Lung microvascular endothelial cell (primary cell): Measurements from ENCODE around the gene CUBN. TPM values are rescaled to one million over a fixed set of nuclear protein-coding genes. Genes with fewer than 3 reads are reported as not detected.
A peak's percentile ranks its signal among the peaks of the same experiment; 100 is the strongest.

ENCODE experiments used
- DNase-seq, 2 donors: peaks; one replicate each; pipeline versions ENCODE4 v3.0.0 to v3.0.0-alpha.2; 2010; ENCODE audit warnings: low read depth in 2 of 2
- total RNA-seq: library from RNA; depleted of rRNA; stranded (reverse); fragments of >200 nt; gene quantifications from 2 replicates; pipeline ENCODE4 v1.2.1, GENCODE V29; 2014

Gene CUBN
- total RNA-seq, 1 donor from 2014 or later = 4.2 TPM

GRCh38 chr10:17109046-17109445 lies 20.6 kb downstream of the CUBN start:
- DNase-seq = no peak

- DNase-seq = no peak
Observed at GRCh38 chr10:17106991-17107390, 22.6 kb downstream of the CUBN start.

DNA sequence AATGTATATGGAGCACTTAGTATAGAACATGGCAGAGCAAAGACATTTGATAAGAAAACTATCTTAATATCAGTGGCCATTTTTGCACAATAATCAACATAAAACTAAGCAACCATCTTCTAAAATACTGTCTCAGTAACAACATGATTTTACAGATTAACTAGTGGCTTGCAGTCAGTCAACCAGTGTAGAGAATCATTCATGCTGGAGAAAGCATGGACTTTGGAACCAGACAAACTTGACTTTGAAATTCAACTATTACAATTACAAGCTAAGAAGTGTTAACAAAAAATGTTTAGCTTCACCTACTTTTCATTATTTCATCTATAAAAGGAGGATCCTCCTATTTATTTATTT lies 27.7 kb downstream of the CUBN start:
- peak in 1 of 2 donors; percentile 19 for DNase-seq

GRCh38 chr10:17101257-17101909 lies 28.2 kb downstream of the CUBN start:
- peak; percentile 67 to 85 for DNase-seq

DNA sequence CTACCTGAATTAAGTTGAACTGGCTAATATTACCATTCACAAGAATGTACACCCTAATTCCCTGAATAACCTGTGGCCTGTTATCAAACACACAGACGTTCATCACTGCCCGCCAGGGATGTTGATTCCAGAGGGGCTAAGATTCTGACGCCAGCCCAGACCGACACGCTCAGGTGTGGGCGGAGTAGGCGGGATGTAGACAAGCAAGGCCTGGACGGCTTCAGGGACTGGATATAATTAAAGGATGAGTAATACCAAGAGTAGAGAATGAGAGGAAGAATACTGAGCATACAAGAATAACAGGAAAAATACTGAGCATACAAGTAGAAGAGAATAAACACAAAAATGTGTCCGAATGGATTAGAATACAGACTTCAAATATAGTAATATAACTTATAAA lies 29.0 kb downstream of the CUBN start:
- DNase-seq = peak; percentile 34 to 64

GRCh38 chr10:17098012-17098411 lies 31.6 kb downstream of the CUBN start:
- no peak for DNase-seq

DNA sequence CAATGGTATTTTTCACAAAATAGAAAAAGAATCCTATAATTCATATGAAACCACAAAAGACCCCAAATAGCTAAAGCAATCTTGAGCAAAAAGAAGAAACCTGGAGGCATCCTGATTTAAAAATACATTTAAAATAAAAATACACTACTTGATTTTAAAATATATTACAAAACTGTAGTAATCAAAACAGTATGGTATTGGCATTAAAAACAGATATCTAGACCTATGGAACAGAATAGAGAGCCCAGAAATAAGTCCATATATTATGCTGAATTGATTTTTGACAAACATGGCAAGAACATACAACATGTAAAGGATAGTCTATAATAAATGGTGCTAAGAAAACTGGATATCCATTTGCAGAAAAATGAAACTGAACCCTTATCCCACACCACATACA lies 34.8 kb downstream of the CUBN start:
- DNase-seq = no peak

DNA sequence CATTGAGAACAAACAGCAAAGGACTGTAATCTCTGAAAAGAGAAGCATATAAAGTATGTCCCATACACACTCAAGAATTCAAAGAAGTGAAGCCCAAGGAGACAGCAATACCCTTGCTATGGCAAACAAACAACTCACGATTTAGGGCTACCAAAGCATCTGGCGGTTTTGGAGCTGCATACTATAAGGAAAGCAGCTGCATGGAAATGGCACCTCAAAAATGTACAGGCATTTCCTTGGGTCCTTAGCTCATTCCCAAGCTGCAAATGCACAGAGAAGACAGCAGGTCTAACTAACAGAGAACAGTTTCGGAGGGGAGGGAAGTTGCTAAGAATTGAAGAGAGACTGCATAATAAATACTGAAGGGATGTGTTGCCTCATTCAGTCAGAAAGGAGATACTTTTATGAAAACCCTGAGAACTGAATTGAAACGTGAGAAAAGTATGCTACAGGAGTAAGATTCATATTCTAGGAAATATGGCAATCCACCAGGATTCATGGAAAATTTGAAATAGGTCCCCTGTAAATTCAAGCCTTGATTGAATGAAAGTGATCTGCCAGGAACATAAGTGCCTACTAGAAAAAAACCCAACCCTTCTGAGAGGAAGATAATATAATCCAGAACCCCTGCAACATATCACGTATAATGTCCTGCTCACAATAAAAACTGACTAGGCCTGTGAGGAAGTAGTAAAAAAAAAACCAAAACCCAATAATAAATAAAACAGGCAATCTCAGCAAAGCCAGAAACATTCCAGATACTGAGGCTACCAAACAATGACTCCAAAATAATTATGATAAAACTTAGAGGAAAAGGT lies 36.4 kb downstream of the CUBN start:
- DNase-seq = no peak

DNA sequence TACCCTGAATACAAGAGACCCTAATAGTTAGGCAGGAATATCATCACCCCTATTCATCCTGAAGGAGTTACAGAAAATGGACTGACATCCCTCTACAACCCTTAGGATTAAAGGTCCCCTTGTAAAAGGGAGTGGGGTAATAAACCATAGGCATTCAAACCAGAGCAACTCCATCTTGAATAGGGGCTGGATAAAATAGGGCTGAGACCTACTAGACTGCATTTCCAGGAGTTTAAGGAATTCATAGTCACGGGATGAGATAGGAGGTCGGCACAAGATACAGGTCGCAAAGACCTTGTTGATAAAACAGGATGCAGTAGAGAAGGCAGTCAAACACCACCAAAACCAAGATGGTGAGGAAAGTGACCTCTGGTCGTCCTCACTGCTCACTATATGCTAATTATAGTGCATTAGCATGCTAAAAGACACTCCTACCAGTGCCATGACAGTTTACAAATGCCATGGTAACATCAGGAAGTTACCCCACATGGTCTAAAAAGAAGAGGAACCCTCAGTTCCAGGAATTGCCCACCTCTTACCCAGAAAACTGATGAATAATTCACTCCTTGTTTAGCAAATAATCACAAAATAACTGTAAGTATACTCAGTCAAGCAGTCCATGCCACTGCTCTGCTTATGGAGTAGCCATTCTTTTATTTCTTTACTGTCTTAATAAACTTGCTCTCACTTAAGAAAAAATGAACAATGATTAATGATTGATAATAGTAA lies 37.2 kb downstream of the CUBN start:
- DNase-seq = no peak

DNA sequence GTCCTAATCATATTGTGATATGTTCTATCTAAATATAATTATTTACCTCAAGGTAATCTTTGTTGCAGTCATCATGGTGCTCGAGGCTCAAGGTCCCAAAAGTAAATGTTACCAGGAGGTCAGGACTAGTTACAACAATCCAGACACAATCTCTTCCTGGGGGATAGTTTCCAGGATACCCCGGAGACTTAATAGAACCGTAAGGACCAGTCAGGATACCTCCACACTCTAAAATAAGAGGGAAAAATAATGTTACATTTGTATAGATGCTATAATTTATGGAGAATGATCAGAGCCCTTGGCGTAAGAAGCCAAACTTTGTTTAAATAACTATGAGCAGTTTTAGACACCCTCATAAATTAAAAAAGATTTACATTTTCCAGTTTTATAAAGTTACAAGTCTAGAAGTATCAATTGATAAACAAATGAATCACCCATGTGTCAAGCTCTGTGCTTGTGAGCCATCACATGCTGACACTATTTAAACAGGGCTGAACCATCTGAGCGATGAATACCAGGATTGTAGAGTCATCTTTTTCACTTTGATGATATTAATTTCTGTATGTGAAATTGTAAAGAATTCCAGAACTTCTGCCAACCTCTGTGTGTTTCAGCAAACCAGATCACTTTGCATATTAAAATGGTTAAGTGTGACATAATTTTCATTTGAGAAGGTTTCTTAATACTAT lies 41.3 kb downstream of the CUBN start:
- DNase-seq = peak in 1 of 2 donors; percentile 69

DNA sequence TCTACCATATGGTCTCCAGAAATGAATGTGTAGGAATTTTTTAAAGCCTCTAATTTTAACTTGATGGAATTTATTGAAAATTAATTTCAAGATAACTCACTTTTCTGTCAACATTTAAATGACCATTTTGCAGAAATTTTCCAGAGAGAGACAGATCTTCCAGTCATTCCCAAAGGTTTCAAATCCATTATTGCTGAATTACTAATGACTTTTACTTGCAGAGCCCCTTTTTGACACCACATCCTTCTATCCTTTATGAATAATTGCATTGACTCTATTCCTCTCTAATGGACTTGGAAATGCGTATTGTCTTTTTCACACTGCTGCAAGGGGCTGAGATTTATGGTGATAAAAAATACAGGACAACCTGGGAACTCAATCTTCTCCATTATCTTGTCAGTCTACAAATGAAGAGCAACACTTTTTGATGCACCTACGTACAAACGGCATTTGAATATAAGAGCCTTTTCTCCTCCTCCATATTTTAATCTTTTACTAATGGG lies 42.7 kb downstream of the CUBN start:
- DNase-seq = no peak

GRCh38 chr10:17085011-17085725 lies 44.4 kb downstream of the CUBN start:
- DNase-seq = peak; percentile 44 to 48

DNA sequence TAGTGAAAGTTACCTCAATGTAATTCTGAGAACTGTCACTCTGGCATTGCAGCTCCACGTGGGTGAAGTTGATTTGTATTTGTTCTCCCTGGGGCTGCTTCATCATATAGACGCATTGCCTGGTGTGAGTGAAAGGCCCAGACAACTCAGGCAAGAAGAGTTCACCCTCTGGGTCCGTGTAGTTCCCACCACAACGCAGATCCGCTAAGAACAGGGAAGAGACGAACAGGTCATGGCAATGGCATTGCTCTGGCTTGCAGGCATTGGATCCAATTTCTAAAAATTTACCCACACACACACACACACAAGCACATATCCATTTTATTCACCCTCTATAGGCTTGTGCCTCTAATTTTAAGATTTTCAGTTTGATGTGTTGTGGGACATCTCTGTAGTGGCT lies 45.4 kb downstream of the CUBN start:
- no peak for DNase-seq

DNA sequence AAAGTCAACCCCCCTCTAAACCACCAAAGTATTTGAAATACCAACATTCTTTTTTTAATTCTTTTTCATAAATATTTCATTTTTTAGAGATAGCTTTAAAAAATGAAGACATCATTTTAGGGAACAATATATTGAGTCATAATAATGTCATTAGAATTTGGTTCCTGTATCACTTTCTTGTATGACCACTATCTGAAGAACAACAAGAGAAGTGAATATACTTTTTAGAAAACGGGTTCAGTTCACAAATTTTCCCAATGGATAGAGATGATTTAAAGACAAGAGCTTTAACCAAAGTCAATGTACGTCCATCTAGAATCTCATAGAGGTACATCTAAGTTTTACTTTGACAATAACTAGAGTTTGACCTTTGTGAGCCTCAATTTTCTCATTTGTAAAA lies 48.2 kb downstream of the CUBN start:
- DNase-seq = no peak

- no peak for DNase-seq
Observed at GRCh38 chr10:17077890-17078289, 51.7 kb downstream of the CUBN start.

DNA sequence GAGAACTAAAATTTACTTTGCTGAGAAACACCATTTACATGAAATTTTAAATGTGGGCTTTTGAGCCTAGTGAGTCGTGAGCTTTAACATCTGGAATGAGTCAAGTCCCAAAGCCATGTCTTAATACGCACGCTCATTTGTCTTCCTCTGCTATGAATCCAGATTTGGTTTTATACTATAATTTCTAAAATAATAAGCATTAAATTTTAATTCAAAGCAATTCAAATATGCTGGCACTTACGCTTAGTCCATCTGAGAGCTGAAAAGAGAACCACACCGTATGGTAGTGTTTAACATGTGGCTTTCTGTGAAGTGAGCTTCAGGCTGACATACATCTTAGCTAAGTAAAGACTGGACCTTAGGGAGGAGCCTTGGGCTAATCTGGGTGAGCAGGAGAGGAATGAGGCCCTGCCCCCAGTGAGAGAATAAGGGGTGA lies 52.2 kb downstream of the CUBN start:
- DNase-seq = no peak

DNA sequence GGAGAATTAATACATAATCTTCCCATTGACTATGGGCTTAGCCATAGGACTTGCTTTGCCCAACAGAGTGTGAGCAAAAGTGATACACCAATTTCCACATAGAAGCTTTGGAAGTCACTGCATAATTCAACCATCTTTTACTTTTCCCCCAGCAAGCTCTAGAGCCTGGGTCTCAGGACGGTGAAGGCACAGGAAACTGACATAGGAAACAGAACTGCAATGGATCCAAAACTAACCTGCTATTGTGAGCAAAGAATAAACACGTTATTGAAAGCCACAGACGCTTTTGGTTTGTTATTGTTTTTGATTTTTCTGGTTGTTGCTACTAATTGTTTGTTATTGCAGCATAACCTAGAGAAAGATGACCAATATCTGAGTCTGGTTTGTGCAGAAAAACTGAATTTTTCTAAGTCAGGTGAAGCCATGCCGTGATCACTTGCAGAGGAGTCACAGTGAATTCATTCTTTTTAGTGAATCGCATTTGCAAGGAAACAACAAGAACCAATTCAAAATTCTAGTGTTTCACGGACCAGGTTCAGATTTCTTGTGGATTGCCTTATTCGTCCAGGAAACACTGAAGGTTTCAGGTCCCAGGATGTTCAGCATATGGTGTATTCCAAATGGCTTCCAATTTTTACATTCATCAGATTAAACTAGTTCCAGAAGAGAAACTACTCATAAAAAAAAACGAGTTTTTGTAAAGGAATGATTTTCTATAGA lies 52.8 kb downstream of the CUBN start:
- peak; percentile 49 to 66 for DNase-seq

- peak; percentile 88 to 93 for DNase-seq
Observed at GRCh38 chr10:17075533-17076359, 53.9 kb downstream of the CUBN start.

- DNase-seq = peak in 1 of 2 donors; percentile 59
Observed at GRCh38 chr10:17074541-17074847, 55.1 kb downstream of the CUBN start.
